GM21526 (cell line): ENCODE data around the gene TTC28.
"Not testable (repeated sequence)": the region's sequence is repeated elsewhere in the genome, so short reads cannot be mapped to it uniquely, and the experiment has no call there.

Source experiments
- ATAC-seq: cut with Tn5 transposase; IDR thresholded peaks from one replicate; pipeline ENCODE4 v1.9.1; 2021; ENCODE audit warnings: moderate library complexity; ENCODE audit not compliant: unreplicated experiment, low FRiP score

TTC28 gene

DNA sequence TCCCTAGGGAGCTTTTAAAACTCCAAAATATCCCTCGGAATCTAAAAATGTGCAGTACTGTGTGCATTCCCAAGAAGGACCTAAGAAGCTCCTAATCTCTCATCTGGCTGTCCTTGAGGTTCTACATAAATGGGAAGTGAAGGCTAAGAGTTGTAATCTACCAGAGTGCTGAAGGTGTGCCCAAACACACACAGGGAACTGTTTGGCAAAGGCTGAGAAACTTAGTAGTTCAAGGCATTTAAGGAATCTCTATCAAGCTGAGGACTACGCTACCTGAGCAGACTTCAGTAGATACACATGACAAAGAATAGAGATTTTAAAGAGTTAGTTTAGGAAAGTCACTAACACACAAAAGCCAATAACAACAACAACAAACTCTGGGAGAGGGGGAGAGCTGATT is 71.1 kb downstream of the TTC28 start:
- ATAC-seq: no peak

DNA sequence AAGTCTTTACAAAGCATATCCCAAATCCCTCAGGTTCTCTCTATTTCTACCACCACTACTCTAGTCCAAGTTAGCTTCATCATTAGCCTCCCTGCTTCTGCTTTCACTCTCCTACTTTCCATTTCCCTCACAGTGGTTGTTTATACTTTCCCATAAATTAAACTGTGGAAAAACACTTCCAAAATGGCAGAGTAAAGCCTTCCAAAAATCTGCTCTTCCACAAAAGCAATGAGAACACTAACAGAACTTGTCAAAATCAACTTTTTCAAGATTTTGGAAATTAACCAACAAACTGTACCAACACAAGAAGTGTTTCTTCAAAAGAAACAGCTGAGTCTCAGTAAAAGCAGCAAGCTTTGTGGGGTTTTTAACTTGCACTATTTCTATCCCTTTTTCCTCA is 71.8 kb downstream of the TTC28 start:
- no peak for ATAC-seq

DNA sequence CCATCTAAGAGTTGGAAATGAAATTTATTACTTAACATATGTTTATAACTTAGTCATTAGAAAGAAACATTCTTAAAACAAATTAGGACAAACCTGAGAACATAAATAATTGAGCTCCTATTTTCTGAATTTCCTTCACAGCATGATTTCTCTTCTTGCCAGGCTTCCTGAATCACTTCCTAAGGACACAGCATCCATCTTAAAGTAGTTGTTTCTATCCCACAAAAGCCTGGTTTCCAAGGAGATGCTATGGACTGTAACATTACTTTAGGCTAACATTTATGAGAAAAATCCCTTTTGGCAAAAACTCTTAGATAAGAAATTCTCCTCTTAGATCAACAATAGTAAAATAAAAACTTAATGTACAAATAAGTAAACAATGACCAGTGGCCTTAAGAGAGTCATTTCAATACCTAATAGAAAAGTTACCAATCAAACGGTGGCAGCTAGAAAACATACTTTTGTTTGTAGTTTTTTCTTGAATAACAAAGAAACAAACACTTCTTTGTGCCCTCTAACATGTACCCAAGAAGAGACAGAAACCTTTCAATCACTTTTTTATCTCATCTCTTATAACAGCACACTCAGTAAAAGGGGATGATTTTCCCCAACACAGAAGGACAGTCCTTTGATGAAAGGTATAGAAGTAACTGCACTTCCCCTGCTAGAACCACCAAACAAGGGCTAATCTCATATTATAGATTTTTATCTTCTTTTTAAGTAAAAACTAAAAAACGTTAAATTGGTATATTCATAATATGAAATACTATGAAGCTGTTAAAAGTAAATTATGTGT is 74.5 kb downstream of the TTC28 start:
- no peak for ATAC-seq

DNA sequence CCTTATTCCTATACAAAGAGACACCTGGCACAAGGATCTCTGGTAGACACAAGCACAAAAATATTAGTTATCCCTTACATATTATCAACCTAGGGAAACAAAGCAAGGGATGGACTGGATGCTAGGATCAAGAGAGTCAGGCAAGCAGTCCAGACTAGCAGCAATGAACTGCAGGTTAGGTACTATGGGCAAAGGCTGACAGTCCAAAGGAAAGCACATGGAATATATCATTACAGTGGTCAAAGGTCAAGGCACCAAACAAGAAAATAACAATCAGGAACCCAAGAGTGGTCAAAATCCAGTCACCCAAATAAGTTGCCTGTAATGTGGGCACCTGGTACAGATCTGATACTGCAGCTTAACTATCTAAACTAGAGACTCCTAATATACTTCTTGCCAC is 77.7 kb downstream of the TTC28 start:
- no peak for ATAC-seq

DNA sequence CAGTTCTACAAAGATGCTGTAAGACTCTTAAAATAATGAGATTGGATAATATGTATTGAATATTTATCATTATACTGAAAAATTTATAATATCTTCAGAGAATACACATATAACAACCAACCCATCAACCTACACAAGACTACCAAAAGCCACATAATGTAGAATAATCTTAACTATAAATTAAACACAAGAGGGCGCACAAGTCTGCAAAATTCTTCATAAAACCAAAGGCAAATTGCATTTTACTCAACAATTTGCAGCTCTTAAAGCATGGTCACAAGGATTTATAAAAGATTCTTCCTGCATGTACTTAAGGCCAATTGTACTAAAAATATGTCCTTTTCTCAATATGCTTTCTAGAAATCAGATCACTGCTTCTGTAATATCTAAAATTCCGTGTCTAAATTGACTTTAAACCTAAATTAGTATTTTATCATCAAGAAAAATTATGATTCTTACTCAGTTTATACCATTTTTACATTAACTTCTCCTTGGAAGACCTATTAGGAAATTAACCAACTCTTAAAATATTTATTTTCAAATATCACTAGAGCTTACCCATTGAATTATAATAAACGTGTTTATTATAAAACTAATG is 79.0 kb downstream of the TTC28 start:
- no peak for ATAC-seq

DNA sequence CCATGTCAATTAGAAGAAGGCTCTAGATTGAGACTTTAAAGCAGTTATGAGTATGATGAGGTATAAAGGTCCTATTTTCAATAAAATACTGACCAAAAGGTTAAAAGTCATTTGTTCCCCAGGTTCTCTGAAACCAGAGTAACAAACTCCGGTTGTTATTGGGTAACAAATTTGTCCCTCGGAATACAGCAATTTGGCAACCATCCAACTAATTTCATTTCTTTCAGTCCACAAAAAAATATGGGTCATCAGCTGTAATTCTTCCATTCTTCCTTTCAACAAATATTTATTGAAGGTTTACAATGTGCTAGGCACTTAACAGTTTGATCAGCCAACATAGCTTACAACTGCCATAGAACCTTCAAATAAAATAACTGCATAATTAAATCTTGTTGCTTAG is 79.9 kb downstream of the TTC28 start:
- ATAC-seq: no peak

DNA sequence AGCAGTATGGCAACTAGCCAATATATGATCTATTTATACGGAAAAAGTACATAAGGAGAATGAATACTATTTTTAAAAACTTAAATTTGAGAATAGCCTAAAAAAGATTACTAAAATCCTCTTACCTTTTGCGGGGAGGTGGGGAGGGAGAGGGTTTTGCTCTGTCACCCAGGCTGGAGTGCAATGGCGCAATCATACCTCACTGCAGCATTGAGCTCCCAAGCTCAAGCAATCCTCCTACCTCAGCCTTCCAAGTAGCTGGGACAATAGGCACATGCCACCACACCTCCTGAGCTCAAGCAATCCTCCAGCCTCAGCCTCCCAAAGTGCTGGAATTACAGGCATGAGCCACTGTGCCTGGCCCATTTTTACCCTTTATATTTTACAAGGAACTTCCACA is 82.0 kb downstream of the TTC28 start:
- ATAC-seq: no peak

DNA sequence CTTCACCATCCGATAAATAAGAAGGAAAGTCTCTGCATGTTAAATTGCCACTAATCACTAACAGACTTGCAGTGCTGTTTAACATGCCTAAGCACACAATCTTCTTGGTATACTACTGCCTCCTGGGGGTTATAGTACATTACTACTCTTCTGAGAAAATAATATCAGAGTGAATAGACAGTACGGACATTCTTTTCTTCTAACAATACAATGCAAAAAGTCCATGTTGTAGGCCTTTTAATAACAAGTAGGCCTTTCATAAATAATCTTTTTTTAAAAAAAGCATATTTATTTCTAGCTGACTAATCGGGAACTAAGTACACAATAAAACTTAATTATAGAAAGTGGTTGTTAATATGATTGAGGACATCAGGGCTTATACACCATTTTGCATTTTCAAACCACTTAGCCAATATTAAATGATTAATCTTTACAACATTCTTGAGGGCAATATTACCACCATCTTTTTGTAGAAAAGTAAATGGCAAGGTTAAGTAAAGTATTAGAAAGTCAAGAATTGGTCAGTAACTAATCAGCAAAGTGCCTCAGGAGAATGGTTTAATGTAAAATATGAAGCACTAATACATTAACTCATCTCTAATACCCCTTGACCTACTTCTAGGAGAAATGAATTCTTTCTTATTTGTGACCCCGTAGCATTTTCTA is 84.7 kb downstream of the TTC28 start:
- ATAC-seq: no peak

DNA sequence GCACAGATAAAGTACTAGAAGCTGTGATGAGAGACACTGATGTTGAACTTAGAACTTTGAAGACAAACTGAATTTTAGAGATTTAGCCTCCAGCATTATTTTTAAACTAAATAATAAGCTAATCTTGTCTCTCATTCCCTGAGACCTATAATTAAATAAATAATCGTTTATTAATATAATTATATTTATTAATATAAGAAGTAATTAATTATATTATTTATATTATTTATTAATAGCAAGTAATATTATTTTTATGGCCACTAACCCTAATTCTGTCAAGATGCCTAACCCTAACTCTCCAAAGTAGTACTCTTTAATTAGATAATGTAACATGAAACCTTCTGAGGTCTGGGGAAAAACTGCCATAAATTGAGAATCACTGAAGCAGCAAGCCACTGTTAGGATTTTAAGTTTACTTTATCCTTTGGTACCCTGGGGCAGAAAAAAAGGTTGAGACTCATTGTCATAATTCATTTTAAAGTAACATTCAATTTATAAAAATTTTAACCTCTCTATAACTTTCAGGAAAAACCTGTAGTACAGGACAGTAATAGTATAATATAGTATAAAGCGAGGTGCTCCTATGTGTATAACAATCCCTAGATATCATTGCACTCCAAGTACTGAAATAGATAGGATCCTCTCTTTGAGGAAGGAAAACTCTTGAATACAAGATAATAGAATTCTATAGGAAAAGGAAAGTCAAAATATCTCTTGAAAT is 85.4 kb downstream of the TTC28 start:
- no peak for ATAC-seq

DNA sequence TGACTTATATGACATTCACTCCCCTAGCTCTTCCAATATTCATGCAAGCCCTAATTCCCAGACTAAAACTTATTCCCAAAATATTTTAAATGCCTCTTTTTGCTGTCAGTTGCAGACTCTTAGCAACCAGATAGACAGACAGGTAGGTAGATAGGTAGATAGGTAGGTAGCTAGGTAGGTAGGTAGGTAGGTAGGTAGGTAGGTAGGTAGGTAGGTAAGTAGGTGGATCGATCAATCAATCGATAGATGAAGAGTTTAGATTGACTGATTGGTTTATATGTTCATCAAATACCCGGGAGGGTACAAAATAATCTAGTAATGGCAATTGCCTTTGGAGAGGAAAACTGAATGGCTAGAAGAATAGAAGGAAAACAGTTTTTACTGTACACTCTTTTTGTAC is 86.3 kb downstream of the TTC28 start:
- no peak for ATAC-seq

DNA sequence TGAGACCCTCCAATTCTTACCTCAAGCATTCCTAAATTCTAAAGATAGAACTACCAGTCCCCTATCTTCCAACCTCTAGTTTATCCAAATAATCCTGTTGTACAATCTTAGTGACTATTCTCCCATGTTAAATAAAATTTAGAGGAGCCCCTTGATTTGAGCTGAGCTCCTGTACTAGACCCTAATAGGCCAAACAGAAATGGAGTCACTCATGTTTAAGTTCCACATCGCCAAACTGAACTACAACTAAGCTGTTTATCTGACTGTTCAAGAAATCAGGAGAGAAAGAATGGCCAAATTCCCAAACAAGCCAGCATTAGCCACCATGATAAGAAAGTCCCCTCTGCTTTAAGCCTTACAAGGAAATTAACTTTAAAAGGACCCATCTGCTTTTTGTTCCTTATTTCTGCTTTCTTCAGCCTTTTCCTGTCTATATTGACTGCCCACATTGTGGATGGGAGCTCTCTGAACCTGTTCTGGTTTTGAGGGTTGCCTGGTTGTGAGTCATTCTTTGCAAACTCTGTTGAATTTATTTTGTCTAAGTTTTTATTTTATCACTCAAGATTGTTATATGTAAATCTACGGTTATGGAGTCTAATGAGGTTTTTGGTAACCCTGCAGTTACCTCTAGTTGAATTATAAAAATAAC is 90.4 kb downstream of the TTC28 start:
- ATAC-seq: no peak

DNA sequence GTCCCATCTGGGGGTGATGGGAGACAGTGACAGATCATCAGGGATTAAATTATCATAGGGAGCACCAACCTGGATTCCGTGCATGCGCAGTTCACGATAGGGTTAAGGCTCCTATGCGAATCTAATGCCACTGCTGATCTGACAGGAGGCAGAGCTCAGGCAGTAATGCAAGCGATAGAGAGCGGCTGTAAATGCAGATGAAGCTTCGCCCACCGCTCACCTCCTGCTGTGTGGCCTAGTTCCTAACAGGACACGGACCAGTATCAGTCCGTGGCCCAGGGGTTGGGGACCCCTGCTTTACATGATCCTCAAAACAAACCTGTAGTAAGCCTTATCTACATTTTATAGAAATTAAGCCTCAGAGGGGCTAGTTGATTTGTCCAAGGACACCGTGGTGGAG is 94.3 kb downstream of the TTC28 start:
- no peak for ATAC-seq

DNA sequence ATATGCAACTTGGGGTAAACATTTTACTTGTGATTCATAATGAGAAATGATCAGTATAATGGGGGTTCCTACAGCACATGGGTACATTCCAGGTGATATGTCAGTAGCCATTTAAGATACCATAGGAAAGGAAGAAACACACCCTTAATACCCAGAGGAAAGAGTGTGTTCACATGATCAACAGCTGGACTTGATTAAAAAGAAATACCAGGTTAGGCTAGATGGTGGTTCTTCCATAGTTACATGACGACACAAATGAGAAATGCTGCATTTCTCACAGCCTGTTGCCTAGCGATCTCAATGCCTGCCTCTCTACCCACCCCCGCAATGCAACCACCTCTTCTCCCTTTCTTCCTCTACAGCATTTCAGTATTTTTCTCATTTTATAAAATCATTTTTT is 96.8 kb downstream of the TTC28 start:
- no peak for ATAC-seq

DNA sequence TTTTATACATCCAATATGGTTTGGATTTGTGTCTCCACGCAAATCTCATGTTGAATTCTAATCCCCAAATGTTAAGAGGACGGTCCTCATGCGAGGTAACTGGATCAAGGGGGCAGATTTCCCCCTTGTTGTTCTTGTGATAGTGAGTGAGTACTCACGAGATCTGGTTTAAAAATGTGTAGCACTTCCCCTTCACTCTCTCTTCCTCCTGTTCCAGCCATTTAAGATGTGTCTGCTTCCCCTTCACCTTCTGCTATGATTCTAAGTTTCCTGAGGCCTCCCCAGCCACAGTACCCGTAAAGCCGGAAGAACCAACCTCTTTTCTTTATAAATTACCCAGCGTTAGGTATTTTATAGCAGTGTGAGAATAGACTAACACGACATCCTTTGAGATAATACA is 98.6 kb downstream of the TTC28 start:
- no peak for ATAC-seq

DNA sequence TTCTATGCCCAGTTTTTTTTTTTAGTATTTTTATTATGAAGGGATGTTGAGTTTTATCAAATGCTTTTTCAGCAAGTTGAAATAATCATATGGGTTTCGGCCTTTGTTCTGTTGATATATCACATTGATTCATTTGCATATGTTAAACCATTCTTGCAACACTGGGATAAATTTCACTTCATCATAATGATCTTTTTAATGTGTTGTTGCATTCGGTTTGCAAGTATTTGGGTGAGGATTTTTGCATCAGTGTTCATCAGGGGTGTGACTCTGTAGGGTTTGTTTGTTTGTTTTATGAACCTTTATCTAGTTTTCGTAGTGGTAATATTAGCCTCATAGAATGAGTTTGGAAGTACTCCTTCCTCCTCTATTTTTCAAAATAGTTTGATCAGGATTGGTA is 103.5 kb downstream of the TTC28 start:
- ATAC-seq: no peak

DNA sequence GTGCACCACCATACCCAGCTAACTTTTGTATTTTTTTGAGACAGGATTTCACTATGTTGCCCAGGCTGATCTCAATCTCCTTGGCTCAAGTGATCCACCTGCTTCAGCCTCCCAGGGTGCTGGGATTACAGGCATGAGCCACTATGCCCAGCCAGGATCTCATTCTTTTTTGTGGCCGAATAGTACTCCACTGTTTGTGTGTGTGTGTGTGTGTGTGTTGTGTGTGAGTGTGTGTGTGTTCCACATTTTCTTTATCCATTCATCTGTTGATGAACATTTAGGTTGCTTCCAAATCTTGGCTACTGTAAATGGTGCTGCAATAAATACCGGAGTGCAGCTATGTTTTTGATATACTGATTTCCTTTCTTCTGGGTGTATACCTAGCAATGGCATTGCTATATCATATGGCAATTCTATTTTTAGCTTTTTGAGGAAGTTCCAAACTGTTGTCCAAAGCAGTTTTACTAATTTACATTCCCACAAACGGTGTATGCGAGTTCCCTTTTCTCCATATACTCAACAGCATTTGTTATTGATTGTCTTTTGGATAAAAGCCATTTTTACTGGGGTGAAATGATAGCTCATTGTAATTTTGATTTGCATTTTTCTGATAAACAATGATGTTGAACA is 105.4 kb downstream of the TTC28 start:
- no peak for ATAC-seq

DNA sequence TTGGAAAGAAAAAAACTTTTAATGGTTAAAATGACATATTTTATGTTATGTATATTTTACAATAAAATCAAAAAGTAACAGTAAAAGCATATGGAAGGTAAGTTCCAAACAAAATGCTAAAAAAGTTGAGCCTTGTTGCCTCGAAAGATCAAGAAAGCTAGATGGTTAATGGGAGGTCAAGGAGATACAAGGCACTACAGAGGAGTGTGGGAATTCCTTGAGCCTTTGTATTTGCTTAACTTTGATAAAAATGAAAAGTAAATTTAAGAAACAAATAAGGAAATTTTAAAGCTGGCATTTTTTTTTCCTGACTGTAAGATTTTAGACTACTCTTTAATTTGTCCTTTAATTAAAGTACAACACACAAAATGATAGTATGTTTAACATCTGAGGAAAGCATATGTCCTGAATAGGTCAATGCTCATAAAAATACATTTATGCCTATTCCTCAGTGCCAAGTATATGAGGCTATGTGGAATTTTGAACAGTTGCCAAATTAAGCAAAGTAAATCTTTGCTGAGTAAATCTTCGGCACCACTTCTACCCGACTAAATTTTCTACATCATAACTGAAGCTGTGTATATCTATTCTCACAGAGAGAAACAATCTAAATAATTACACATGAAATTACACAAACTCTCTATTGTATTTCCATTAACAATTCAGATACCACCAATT is 108.8 kb downstream of the TTC28 start:
- ATAC-seq: no peak

DNA sequence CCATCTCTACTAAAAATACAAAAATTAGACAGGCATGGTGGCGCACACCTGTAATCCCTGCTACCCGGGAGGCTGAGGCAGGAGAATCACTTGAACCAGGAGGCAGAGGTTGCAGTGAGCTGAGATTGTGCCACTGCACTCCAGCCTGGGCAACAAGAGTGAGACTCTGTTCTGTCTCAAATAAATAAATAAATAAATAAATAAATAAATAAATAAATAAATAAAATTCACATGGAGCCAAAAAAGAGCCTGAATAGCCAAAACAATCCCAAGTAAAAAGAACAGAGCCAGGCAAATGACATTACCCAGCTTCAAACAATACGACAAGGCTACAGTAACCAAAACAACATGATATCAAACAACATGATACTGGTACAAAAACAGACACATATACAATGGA is 110.7 kb downstream of the TTC28 start:
- ATAC-seq: not testable (repeated sequence)

DNA sequence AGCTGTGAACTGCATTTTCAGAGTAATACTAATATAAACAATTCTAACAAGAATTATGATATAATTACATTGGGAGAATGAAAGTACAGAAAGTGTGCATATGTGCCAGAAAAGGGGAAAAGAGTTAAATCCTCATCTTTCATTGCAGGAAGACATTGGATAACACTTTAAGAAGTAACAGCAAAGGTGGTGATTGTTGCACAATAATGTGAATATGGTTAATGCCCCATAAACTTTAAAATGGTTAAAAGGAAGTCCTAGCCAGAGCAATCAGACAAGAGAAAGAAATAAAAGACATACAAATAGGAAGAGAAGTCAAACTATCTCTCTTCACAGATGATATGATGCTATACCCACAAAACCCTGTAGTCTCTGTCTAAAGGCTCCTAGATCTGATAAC is 111.5 kb downstream of the TTC28 start:
- no peak for ATAC-seq
